ENCODE data around the gene KAT6B.

DNA sequence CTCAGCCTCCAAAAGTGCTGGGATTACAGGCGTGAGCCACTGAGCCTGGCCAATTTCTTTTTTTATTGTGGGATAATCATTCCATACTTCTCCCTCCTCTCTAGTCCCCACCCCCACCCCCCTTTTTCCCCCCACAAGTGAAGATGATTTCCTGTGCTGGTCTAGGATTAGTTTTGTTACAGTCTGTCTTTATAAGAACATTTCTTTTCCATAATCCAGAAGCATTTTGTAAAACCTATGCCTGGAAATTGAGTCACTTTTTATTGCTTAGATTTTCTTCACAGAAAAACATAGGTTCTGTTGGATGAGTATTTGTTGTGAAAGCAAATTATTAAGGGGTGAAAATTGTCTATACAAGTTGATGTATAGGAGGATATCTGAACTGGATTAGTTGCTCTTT is 98.9 kb downstream of the KAT6B start:
- TF ChIP-seq, protein P1, sequence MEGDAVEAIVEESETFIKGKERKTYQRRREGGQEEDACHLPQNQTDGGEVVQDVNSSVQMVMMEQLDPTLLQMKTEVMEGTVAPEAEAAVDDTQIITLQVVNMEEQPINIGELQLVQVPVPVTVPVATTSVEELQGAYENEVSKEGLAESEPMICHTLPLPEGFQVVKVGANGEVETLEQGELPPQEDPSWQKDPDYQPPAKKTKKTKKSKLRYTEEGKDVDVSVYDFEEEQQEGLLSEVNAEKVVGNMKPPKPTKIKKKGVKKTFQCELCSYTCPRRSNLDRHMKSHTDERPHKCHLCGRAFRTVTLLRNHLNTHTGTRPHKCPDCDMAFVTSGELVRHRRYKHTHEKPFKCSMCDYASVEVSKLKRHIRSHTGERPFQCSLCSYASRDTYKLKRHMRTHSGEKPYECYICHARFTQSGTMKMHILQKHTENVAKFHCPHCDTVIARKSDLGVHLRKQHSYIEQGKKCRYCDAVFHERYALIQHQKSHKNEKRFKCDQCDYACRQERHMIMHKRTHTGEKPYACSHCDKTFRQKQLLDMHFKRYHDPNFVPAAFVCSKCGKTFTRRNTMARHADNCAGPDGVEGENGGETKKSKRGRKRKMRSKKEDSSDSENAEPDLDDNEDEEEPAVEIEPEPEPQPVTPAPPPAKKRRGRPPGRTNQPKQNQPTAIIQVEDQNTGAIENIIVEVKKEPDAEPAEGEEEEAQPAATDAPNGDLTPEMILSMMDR (IDR thresholded peaks at IDR 0.05; ENCODE audit: poor library complexity, severe bottlenecking) = no peak
- TF ChIP-seq POLR2AphosphoS5 (IDR thresholded peaks at IDR 0.05) (no peak), EZH2 (IDR thresholded peaks at IDR 0.05; ENCODE audit: borderline replicate concordance, insufficient read depth, low read length, poor library complexity, severe bottlenecking) (no peak)
